HepG2 (cell line): Measurements from ENCODE around the gene THOC5. TPM values are rescaled to one million over a fixed set of nuclear protein-coding genes. Genes with fewer than 3 reads are reported as not detected.
"Not testable (repeated sequence)": the region's sequence is repeated elsewhere in the genome, so short reads cannot be mapped to it uniquely, and the experiment has no call there.

Source experiments
- ATAC-seq: fragments of 200-7000 bp; cut with Tn5 transposase; 3 replicates; pipeline ENCODE4 v1.9.1; 2020; ENCODE audit warnings: mild to moderate bottlenecking, moderate library complexity
- BruUV-seq: library from RNA; stranded (reverse); fragments of 400-500 nt; replicated peaks from 2 replicates; lab custom pipeline; 2021; lab: Mats Ljungman, UMichigan
- CTCF ChIA-PET: fragments of 300-600 bp; formaldehyde crosslinking; extraction: SDS; loops from one replicate; lab custom pipeline; 2021; ENCODE audit warnings: low total read pairs, inconsistent platforms, low intra/inter-chr PET ratio; lab: Yijun Ruan, JAX
- POLR2A ChIA-PET: fragments of 350-600 bp; sonication (Branson Sonifier 250); formaldehyde crosslinking; loops from one replicate; lab custom pipeline; 2020; ENCODE audit warnings: antibody characterized with exemption, inconsistent platforms; lab: Yijun Ruan, JAX
- DNase-seq: peaks from one replicate; pipeline ENCODE4 v3.0.0-alpha.2; 2015; ENCODE audit warnings: low spot score
- FAIRE-seq: peaks from 3 replicates; lab custom pipeline; 2011; peaks lifted over from hg19 to GRCh38; lab: Jason Lieb, UNC
- H2AFZ ChIP-seq: one replicate; pipeline ENCODE4 v1.6.1; 2011; ENCODE audit warnings: low read length, inconsistent platforms
- H3K27ac ChIP-seq: fragments of 300-600 bp; 3 replicates; pipeline ENCODE4 v1.8.0; 2011; ENCODE audit warnings: mixed run types, mild to moderate bottlenecking, mixed read lengths, low read length, inconsistent platforms; ENCODE audit not compliant: insufficient read depth; ENCODE audit errors: extremely low read length
- H3K27me3 ChIP-seq, 2 experiments: fragments of 200-600 bp in 1 of 2; 2 replicates in 1 of 2; 3 replicates in 1 of 2; pipeline versions ENCODE4 v1.6.0 to v1.8.0; 2011; ENCODE audit warnings: low read length in 2 of 2, mild to moderate bottlenecking in 2 of 2, moderate library complexity in 2 of 2, inconsistent platforms in 1 of 2; ENCODE audit not compliant: insufficient read depth in 2 of 2, control insufficient read depth in 1 of 2
- H3K36me3 ChIP-seq, 2 experiments: fragments of 200-600 bp in 1 of 2; replicated peaks in 1 of 2; 2 replicates in 1 of 2; 3 replicates in 1 of 2; pipeline versions ENCODE4 v1.5.1 to v1.8.0; 2011; ENCODE audit warnings: low read length in 2 of 2, inconsistent platforms in 1 of 2; ENCODE audit not compliant: insufficient read depth in 2 of 2, control insufficient read depth in 1 of 2
- H3K4me1 ChIP-seq: 2 replicates; pipeline ENCODE4 v1.5.1; 2012; ENCODE audit warnings: low read length, inconsistent platforms; ENCODE audit not compliant: insufficient read depth
- H3K4me2 ChIP-seq: 2 replicates; pipeline ENCODE4 v1.6.0; 2011; ENCODE audit warnings: low read depth, low read length, inconsistent platforms
- H3K4me3 ChIP-seq, 3 experiments: fragments of 200-600 bp in 1 of 3; sonication (generic), shearing (Covaris generic) in 1 of 3; replicated peaks in 1 of 3; 2 replicates each; pipeline ENCODE4 v1.5.1; 2011 to 2016; ENCODE audit warnings: low read length in 3 of 3, inconsistent platforms in 2 of 3, low read depth in 2 of 3, mild to moderate bottlenecking in 2 of 3, control low read depth in 1 of 3, mixed read lengths in 1 of 3; ENCODE audit not compliant: insufficient read depth in 1 of 3
- H3K79me2 ChIP-seq: one replicate; pipeline ENCODE4 v1.6.1; 2011; ENCODE audit warnings: low read length, inconsistent platforms; ENCODE audit not compliant: insufficient read depth
- H3K9ac ChIP-seq: 2 replicates; pipeline ENCODE4 v1.6.0; 2011; ENCODE audit warnings: mild to moderate bottlenecking, low read depth, low read length, inconsistent platforms; ENCODE audit not compliant: insufficient read depth
- H3K9me3 ChIP-seq: 2 replicates; pipeline ENCODE4 v1.5.1; 2012; ENCODE audit warnings: mild to moderate bottlenecking, low read length
- H4K20me1 ChIP-seq: 2 replicates; pipeline ENCODE4 v1.6.0; 2011; ENCODE audit warnings: inconsistent platforms, mild to moderate bottlenecking, low read length, moderate library complexity; ENCODE audit not compliant: insufficient read depth
- ZNF629 ChIP-seq: sonication (generic); formaldehyde crosslinking; conservative IDR thresholded peaks from 2 replicates; pipeline ENCODE4 v1.5.0; 2020; ENCODE audit warnings: missing genetic modification reagents
- WGBS: methylation state at CpG from one replicate; pipeline ENCODE4 v1.1.6; 2017; ENCODE audit warnings: low lambda C conversion rate; 5-methylcytosine and 5-hydroxymethylcytosine counted together
- in situ Hi-C: cut with HindIII; loops from 2 replicates; pipeline ENCODE4 v1.10.0; 2017; ENCODE audit warnings: low pct_unique_long_range_greater_than_20kb; ENCODE audit not compliant: extremely low pct_ligation_motif_present
- intact Hi-C: fragments of 100-400 bp; cut with micrococcal nuclease; formaldehyde crosslinking; loops from one replicate; pipeline ENCODE4 v1.10.0; 2022; ENCODE audit not compliant: unreplicated experiment
- polyA plus RNA-seq, 8 experiments: library from polyadenylated mRNA; depleted of rRNA in 3 of 8; stranded (reverse) in 7 of 8; unstranded in 1 of 8; fragments of >200 nt; fragmentation: Illumina TruSeq in 4 of 8; extraction: Trizol in 4 of 8; gene quantifications; 2 replicates each; pipeline versions ENCODE4 v1.2.1 to v1.2.3, GENCODE V29; 2011 to 2016; ENCODE audit warnings: low read depth in 4 of 8, missing spikeins in 1 of 8, mixed read lengths in 1 of 8; ENCODE audit not compliant: insufficient read depth in 1 of 8
- total RNA-seq, 5 experiments: library from RNA; depleted of rRNA; stranded (reverse); fragments of >200 nt; fragmentation: Illumina TruSeq; extraction: Trizol; gene quantifications; 2 replicates each; pipeline ENCODE4 v1.2.3, GENCODE V29; 2016; ENCODE audit warnings: low read depth in 1 of 5
- TF ChIP-seq, protein P1 (sequence below): sonication (generic); formaldehyde crosslinking; IDR thresholded peaks from 2 replicates; pipeline ENCODE4 v1.5.0; 2020; ENCODE audit warnings: mild to moderate bottlenecking, missing genetic modification reagents

The THOC5 gene
- total and polyA plus RNA-seq, 2 of the 13 experiments (the other 11 are each of a cell fraction or from before 2014, with no cell fraction given): 45.8 to 46.7 TPM

GRCh38 chr22:29550005-29550404, 3.6 kb downstream of the THOC5 start:
- ChIA-PET POLR2A (no interaction called here), CTCF (no interaction called here)
- no peak for ATAC-seq
- Histone ChIP-seq H3K36me3 (peaks cover 13 to 43% of the 10 kb centered on the region in 2 experiments; a peak in 4 of 5 replicates), H3K79me2 (peaks cover 19% of the 10 kb centered on the region), H3K9me3 (no peaks in the 10 kb centered on the region), H3K4me2 (no peak overlapping the region), H2AFZ (no peak overlapping the region), H3K4me1 (peaks cover 12% of the 10 kb centered on the region), H3K4me3 (no peak overlapping the region), H3K27ac (no peak overlapping the region), H3K9ac (no peak overlapping the region), H4K20me1 (no peaks in the 10 kb centered on the region), H3K27me3 (no peaks in the 10 kb centered on the region)
- intact Hi-C loops: no loop called here
- in situ Hi-C loops: no loop called here
- TF ChIP-seq, protein P1, sequence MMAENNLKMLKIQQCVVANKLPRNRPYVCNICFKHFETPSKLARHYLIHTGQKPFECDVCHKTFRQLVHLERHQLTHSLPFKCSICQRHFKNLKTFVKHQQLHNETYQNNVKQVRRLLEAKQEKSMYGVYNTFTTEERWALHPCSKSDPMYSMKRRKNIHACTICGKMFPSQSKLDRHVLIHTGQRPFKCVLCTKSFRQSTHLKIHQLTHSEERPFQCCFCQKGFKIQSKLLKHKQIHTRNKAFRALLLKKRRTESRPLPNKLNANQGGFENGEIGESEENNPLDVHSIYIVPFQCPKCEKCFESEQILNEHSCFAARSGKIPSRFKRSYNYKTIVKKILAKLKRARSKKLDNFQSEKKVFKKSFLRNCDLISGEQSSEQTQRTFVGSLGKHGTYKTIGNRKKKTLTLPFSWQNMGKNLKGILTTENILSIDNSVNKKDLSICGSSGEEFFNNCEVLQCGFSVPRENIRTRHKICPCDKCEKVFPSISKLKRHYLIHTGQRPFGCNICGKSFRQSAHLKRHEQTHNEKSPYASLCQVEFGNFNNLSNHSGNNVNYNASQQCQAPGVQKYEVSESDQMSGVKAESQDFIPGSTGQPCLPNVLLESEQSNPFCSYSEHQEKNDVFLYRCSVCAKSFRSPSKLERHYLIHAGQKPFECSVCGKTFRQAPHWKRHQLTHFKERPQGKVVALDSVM (CRISPR knock-in tag): no peak
- TF ChIP-seq ZNF629 (CRISPR knock-in tag): peak; percentile 54; the same call in 1 of the 2 replicates
- WGBS: 96% methylated on average over 4 of the region's 4 CpGs
- FAIRE-seq: no peak
- DNase-seq: no peak
- no TSS peak for BruUV-seq

GRCh38 chr22:29545045-29545444, 8.5 kb downstream of the THOC5 start:
- 94% methylated on average over 8 of the region's 8 CpGs for whole genome bisulfite sequencing
- peaks cover 28 to 71% of the 10 kb centered on the region in 2 experiments; a peak in 4 of 5 replicates for H3K36me3 ChIP-seq
- H3K27ac ChIP-seq, intact Hi-C loops, ATAC-seq, DNase-seq, H3K9ac ChIP-seq, H4K20me1 ChIP-seq, in situ Hi-C loops, H3K4me1 ChIP-seq, BruUV-seq, H2AFZ ChIP-seq, FAIRE-seq, H3K27me3 ChIP-seq, CTCF ChIA-PET, POLR2A ChIA-PET, H3K9me3 ChIP-seq, H3K4me2 ChIP-seq, H3K4me3 ChIP-seq, H3K79me2 ChIP-seq: not testable (repeated sequence)
